H9 (cell line): ENCODE measurements around the gene ETV2. TPM values are rescaled to one million over a fixed set of nuclear protein-coding genes. Genes with fewer than 3 reads are reported as not detected.

Source experiments
- DNase-seq: peaks from one replicate; pipeline ENCODE4 v3.0.0-alpha.2; 2017
- H2AFZ ChIP-seq: one replicate; pipeline ENCODE4 v1.6.1; 2013; ENCODE audit warnings: mild to moderate bottlenecking, low read length, control low read depth, moderate library complexity
- H2AK5ac ChIP-seq: 2 replicates; pipeline ENCODE4 v1.6.1; 2013; ENCODE audit warnings: low read length, control low read depth, mixed read lengths; ENCODE audit not compliant: insufficient read length
- H2BK120ac ChIP-seq: one replicate; pipeline ENCODE4 v1.6.1; 2013; ENCODE audit warnings: low read depth, mild to moderate bottlenecking, low read length, control low read depth, inconsistent platforms; ENCODE audit not compliant: poor library complexity, severe bottlenecking
- H2BK12ac ChIP-seq: 2 replicates; pipeline ENCODE4 v1.6.1; 2013; ENCODE audit warnings: low read length, control low read depth, mixed read lengths, low read depth; ENCODE audit not compliant: insufficient read length
- H2BK15ac ChIP-seq: 2 replicates; pipeline ENCODE4 v1.6.1; 2013; ENCODE audit warnings: low read depth, low read length, control low read depth
- H2BK20ac ChIP-seq: one replicate; pipeline ENCODE4 v1.6.1; 2013; ENCODE audit warnings: low read depth, mild to moderate bottlenecking, low read length, control low read depth, inconsistent platforms; ENCODE audit not compliant: poor library complexity, severe bottlenecking
- H2BK5ac ChIP-seq: 2 replicates; pipeline ENCODE4 v1.6.1; 2013; ENCODE audit warnings: low read length, control low read depth, mixed read lengths; ENCODE audit not compliant: insufficient read length
- H3K14ac ChIP-seq: 2 replicates; pipeline ENCODE4 v1.6.1; 2013; ENCODE audit warnings: low read length, control low read depth; ENCODE audit not compliant: insufficient read depth
- H3K18ac ChIP-seq: 2 replicates; pipeline ENCODE4 v1.6.1; 2013; ENCODE audit warnings: low read depth, mild to moderate bottlenecking, mixed read lengths, low read length, control low read depth; ENCODE audit not compliant: insufficient read length
- H3K23ac ChIP-seq: 2 replicates; pipeline ENCODE4 v1.6.1; 2013; ENCODE audit warnings: low read length, control low read depth, mixed read lengths, low read depth; ENCODE audit not compliant: insufficient read length
- H3K23me2 ChIP-seq: 2 replicates; pipeline ENCODE4 v1.6.1; 2013; ENCODE audit warnings: low read depth, mild to moderate bottlenecking, mixed read lengths, low read length, control low read depth; ENCODE audit not compliant: insufficient read length, poor library complexity, severe bottlenecking
- H3K27ac ChIP-seq: 2 replicates; pipeline ENCODE4 v1.5.1; 2013; ENCODE audit warnings: low read length, control low read depth, mixed read lengths, low read depth; ENCODE audit not compliant: insufficient read length
- H3K27me3 ChIP-seq: 2 replicates; pipeline ENCODE4 v1.6.1; 2013; ENCODE audit warnings: low read length, control low read depth, inconsistent platforms; ENCODE audit not compliant: insufficient read depth
- H3K4ac ChIP-seq: 2 replicates; pipeline ENCODE4 v1.6.1; 2013; ENCODE audit warnings: low read depth, mild to moderate bottlenecking, control low read depth, inconsistent platforms, low read length, moderate library complexity
- H3K4me1 ChIP-seq: 2 replicates; pipeline ENCODE4 v1.6.1; 2013; ENCODE audit warnings: low read length, control low read depth, inconsistent platforms; ENCODE audit not compliant: insufficient read depth
- H3K4me2 ChIP-seq: 2 replicates; pipeline ENCODE4 v1.6.1; 2013; ENCODE audit warnings: low read length, control low read depth, mixed read lengths; ENCODE audit not compliant: insufficient read length, insufficient read depth
- H3K56ac ChIP-seq: 2 replicates; pipeline ENCODE4 v1.6.1; 2013; ENCODE audit warnings: low read depth, mild to moderate bottlenecking, mixed read lengths, low read length, control low read depth; ENCODE audit not compliant: insufficient read length
- H3K79me1 ChIP-seq: 2 replicates; pipeline ENCODE4 v1.6.1; 2013; ENCODE audit warnings: low read depth, mild to moderate bottlenecking, moderate library complexity, low read length, control low read depth, inconsistent platforms; ENCODE audit not compliant: insufficient read depth, poor library complexity, severe bottlenecking
- H3K79me2 ChIP-seq: 2 replicates; pipeline ENCODE4 v1.6.1; 2013; ENCODE audit warnings: low read length, control low read depth, inconsistent platforms; ENCODE audit not compliant: insufficient read depth
- H3K9ac ChIP-seq: 2 replicates; pipeline ENCODE4 v1.6.1; 2013; ENCODE audit warnings: low read length, control low read depth, mixed read lengths; ENCODE audit not compliant: insufficient read length; ENCODE audit errors: extremely low read depth
- H3K9me3 ChIP-seq: one replicate; pipeline ENCODE4 v1.6.1; 2013; ENCODE audit warnings: low read depth, low read length, inconsistent platforms; ENCODE audit not compliant: control insufficient read depth
- H3T11ph ChIP-seq: one replicate; pipeline ENCODE4 v1.6.1; 2013; ENCODE audit warnings: mild to moderate bottlenecking, low read length, control low read depth, inconsistent platforms
- H4K20me1 ChIP-seq: one replicate; pipeline ENCODE4 v1.6.1; 2013; ENCODE audit not compliant: control insufficient read depth, insufficient read length, insufficient read depth
- H4K5ac ChIP-seq: 2 replicates; pipeline ENCODE4 v1.6.1; 2013; ENCODE audit warnings: low read depth, mild to moderate bottlenecking, mixed read lengths, low read length, control low read depth; ENCODE audit not compliant: insufficient read length
- H4K8ac ChIP-seq: replicated peaks from 2 replicates; pipeline ENCODE4 v1.6.1; 2013; ENCODE audit warnings: low read length, control low read depth, mixed read lengths, low read depth; ENCODE audit not compliant: insufficient read length
- H4K91ac ChIP-seq: 2 replicates; pipeline ENCODE4 v1.6.1; 2013; ENCODE audit warnings: low read depth, mild to moderate bottlenecking, moderate library complexity, mixed read lengths, low read length, control low read depth; ENCODE audit not compliant: insufficient read length
- H3K27ac Mint-ChIP-seq, 3 experiments: 2 replicates in 2 of 3; 3 replicates in 1 of 3; pipeline ENCODE4 v1.8.0; 2020 to 2021; ENCODE audit warnings: mixed read lengths in 3 of 3, mild to moderate bottlenecking in 1 of 3, moderate library complexity in 1 of 3
- H3K27me3 Mint-ChIP-seq: 2 replicates; pipeline ENCODE4 v1.8.0; 2021; ENCODE audit warnings: low read depth, mild to moderate bottlenecking, moderate library complexity, mixed read lengths
- H3K36me3 Mint-ChIP-seq, 3 experiments: 2 replicates in 2 of 3; 3 replicates in 1 of 3; pipeline ENCODE4 v1.8.0; 2020 to 2021; ENCODE audit warnings: low read depth in 3 of 3, mixed read lengths in 3 of 3; ENCODE audit not compliant: insufficient read depth in 1 of 3
- H3K4me1 Mint-ChIP-seq, 2 experiments: 2 replicates each; pipeline ENCODE4 v1.8.0; 2020; ENCODE audit warnings: mixed read lengths in 2 of 2
- H3K4me3 Mint-ChIP-seq, 2 experiments: 2 replicates in 1 of 2; 3 replicates in 1 of 2; pipeline ENCODE4 v1.8.0; 2020 to 2021; ENCODE audit warnings: mild to moderate bottlenecking in 2 of 2, mixed read lengths in 2 of 2, moderate library complexity in 1 of 2
- H3K9me3 Mint-ChIP-seq, 2 experiments: 2 replicates in 1 of 2; 3 replicates in 1 of 2; pipeline ENCODE4 v1.8.0; 2020; ENCODE audit warnings: mild to moderate bottlenecking in 2 of 2, mixed read lengths in 2 of 2, moderate library complexity in 1 of 2
- WGBS: extraction: QIAGEN DNeasy Blood & Tissue Kit; methylation state at CpG from one replicate; pipeline ENCODE4 v1.1.7; 2013; ENCODE audit warnings: missing lambda C conversion rate, low lambda C conversion rate, mixed read lengths; ENCODE audit not compliant: insufficient read length; ENCODE audit errors: extremely low coverage; 5-methylcytosine and 5-hydroxymethylcytosine counted together
- long read RNA-seq: library from polyadenylated mRNA; unstranded; transcript quantifications from one replicate; pipeline ENCODE4 v2.0.0, GENCODE V29; 2020
- total RNA-seq: library from RNA; stranded (reverse); gene quantifications from 2 replicates; pipeline ENCODE4 v1.2.1, GENCODE V29; 2021
- TF ChIP-seq, protein P1 (sequence below): fragments of 200-600 bp; sonication (generic); conservative IDR thresholded peaks from 3 replicates; pipeline ENCODE4 v1.8.0; 2021; ENCODE audit warnings: antibody characterized with exemption, mild to moderate bottlenecking

Gene ETV2, protein sequence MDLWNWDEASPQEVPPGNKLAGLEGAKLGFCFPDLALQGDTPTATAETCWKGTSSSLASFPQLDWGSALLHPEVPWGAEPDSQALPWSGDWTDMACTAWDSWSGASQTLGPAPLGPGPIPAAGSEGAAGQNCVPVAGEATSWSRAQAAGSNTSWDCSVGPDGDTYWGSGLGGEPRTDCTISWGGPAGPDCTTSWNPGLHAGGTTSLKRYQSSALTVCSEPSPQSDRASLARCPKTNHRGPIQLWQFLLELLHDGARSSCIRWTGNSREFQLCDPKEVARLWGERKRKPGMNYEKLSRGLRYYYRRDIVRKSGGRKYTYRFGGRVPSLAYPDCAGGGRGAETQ
- 1.5 and 1.9 TPM in 2 replicates for total RNA-seq
- long read RNA-seq, partial matches to known transcripts = 1 of 2 reads
- long read RNA-seq, other reads (novel, unspliced or antisense) = 0 of 2 reads

- H3K79me2 ChIP-seq = no peaks in the 10 kb centered on the region
- H2BK12ac ChIP-seq = no peak within 1 kb of the TSS
- peaks cover 34 to 42% of the 10 kb centered on the region in 2 experiments for H3K4me1 Mint-ChIP-seq
- H3K27ac ChIP-seq = no peak within 1 kb of the TSS
- H3K4me3 Mint-ChIP-seq = peak within 1 kb of the TSS; percentile 66 to 91
- no peak within 1 kb of the TSS for H2AK5ac ChIP-seq
- H3K36me3 Mint-ChIP-seq = peaks cover 4 to 15% (median 13%) of the 10 kb centered on the region in 3 experiments; a peak in 6 of 7 replicates
- no peak within 1 kb of the TSS for H3K56ac ChIP-seq
- H3K27me3 Mint-ChIP-seq = peaks cover 20% of the 10 kb centered on the region
- H3K27me3 ChIP-seq = no peaks in the 10 kb centered on the region; the same call in 1 of the 2 replicates
- H2BK15ac ChIP-seq = no peak within 1 kb of the TSS
- H3K27ac Mint-ChIP-seq = peak within 1 kb of the TSS in 2 of 3 experiments; percentile 22 to 86; a peak in 3 of 7 replicates
- DNase-seq = peak; percentile 89
- TF ChIP-seq, protein P1, sequence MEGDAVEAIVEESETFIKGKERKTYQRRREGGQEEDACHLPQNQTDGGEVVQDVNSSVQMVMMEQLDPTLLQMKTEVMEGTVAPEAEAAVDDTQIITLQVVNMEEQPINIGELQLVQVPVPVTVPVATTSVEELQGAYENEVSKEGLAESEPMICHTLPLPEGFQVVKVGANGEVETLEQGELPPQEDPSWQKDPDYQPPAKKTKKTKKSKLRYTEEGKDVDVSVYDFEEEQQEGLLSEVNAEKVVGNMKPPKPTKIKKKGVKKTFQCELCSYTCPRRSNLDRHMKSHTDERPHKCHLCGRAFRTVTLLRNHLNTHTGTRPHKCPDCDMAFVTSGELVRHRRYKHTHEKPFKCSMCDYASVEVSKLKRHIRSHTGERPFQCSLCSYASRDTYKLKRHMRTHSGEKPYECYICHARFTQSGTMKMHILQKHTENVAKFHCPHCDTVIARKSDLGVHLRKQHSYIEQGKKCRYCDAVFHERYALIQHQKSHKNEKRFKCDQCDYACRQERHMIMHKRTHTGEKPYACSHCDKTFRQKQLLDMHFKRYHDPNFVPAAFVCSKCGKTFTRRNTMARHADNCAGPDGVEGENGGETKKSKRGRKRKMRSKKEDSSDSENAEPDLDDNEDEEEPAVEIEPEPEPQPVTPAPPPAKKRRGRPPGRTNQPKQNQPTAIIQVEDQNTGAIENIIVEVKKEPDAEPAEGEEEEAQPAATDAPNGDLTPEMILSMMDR = no peak
- no peak within 1 kb of the TSS for H2BK120ac ChIP-seq
- H3K23me2 ChIP-seq = peaks cover 15% of the 10 kb centered on the region
- H3K18ac ChIP-seq = peak within 1 kb of the TSS; percentile 46
- no peaks in the 10 kb centered on the region for H3K9me3 ChIP-seq
- H3K79me1 ChIP-seq = no peaks in the 10 kb centered on the region
- H4K91ac ChIP-seq = no peak within 1 kb of the TSS
- H3K4ac ChIP-seq = peak within 1 kb of the TSS; percentile 18; the same call in 1 of the 2 replicates
- H2AFZ ChIP-seq = no peak within 1 kb of the TSS
- no peak within 1 kb of the TSS for H3K14ac ChIP-seq
- H4K20me1 ChIP-seq = no peaks in the 10 kb centered on the region
- WGBS = no CpG with 5 or more reads among the region's 28 CpGs
- no peak within 1 kb of the TSS for H2BK5ac ChIP-seq
- no peak within 1 kb of the TSS for H4K8ac ChIP-seq
- H3K4me2 ChIP-seq = peak within 1 kb of the TSS; percentile 22
- H4K5ac ChIP-seq = no peak within 1 kb of the TSS
- H3K23ac ChIP-seq = no peak within 1 kb of the TSS
- H3K9me3 Mint-ChIP-seq = no peaks in the 10 kb centered on the region; a peak in 1 of 5 replicates
- H3T11ph ChIP-seq = no peak within 1 kb of the TSS
- H2BK20ac ChIP-seq = peak within 1 kb of the TSS; percentile 78
- H3K9ac ChIP-seq = no peak within 1 kb of the TSS
- H3K4me1 ChIP-seq = peaks cover 10% of the 10 kb centered on the region; the same call in 1 of the 2 replicates
Observed at GRCh38 chr19:35641515-35642151, at the start of gene ETV2. Gene ETV2, plus strand, starts transcription at chr19:35641745. Its CDS starts 716 bp downstream, at chr19:35642461.
